Liver (tissue), 3 donors: ENCODE measurements around the gene GPX5.

Experiments used
- CTCF ChIP-seq: fragments of 150-350 bp; IDR thresholded peaks from 2 replicates; pipeline ENCODE4 v1.5.1; 2017; ENCODE audit warnings: improper control_type of control experiment, low read depth, low read length; ENCODE audit not compliant: missing input control
- GABPA ChIP-seq, 2 donors: IDR thresholded peaks in 1 of 2; conservative IDR thresholded peaks in 1 of 2; 2 replicates each; pipeline ENCODE4 v1.6.1; 2016; ENCODE audit warnings: antibody characterized with exemption in 2 of 2, mild to moderate bottlenecking in 1 of 2, moderate library complexity in 1 of 2
- RAD21 ChIP-seq, 2 donors: IDR thresholded peaks; 2 replicates each; pipeline ENCODE4 v1.6.1; 2016; ENCODE audit warnings: antibody characterized with exemption in 2 of 2, mild to moderate bottlenecking in 2 of 2
- REST ChIP-seq: IDR thresholded peaks from 2 replicates; pipeline ENCODE4 v1.6.1; 2016; ENCODE audit warnings: antibody characterized with exemption, mild to moderate bottlenecking
- SP1 ChIP-seq: IDR thresholded peaks from 2 replicates; pipeline ENCODE4 v1.6.1; 2018; ENCODE audit warnings: antibody characterized with exemption, mild to moderate bottlenecking
- donor health status: healthy.
- donor health status: healthy.

- TF ChIP-seq CTCF (no peak), SP1 (no peak), REST (no peak), RAD21 (IDR thresholded peaks at IDR 0.05) (no peak), GABPA (IDR thresholded peaks at IDR 0.05 in 1 of 2, conservative IDR thresholded peaks at IDR 0.05 in 1 of 2) (no peak)
These were observed 29.5 kb downstream of the GPX5 start for GRCh38 chr6:28555136-28555535.
